Measurements from ENCODE around the gene IFI27. TPM values are rescaled to one million over a fixed set of nuclear protein-coding genes. Genes with fewer than 3 reads are reported as not detected.
A peak's percentile ranks its signal among the peaks of the same experiment; 100 is the strongest.
"Not testable (repeated sequence)": the region's sequence is repeated elsewhere in the genome, so short reads cannot be mapped to it uniquely, and the experiment has no call there.

Gene IFI27
- 20.2 and 78.2 TPM in 2 replicates for total RNA-seq (ENCODE audit: low replicate concordance)

- TF ChIP-seq, protein P1, sequence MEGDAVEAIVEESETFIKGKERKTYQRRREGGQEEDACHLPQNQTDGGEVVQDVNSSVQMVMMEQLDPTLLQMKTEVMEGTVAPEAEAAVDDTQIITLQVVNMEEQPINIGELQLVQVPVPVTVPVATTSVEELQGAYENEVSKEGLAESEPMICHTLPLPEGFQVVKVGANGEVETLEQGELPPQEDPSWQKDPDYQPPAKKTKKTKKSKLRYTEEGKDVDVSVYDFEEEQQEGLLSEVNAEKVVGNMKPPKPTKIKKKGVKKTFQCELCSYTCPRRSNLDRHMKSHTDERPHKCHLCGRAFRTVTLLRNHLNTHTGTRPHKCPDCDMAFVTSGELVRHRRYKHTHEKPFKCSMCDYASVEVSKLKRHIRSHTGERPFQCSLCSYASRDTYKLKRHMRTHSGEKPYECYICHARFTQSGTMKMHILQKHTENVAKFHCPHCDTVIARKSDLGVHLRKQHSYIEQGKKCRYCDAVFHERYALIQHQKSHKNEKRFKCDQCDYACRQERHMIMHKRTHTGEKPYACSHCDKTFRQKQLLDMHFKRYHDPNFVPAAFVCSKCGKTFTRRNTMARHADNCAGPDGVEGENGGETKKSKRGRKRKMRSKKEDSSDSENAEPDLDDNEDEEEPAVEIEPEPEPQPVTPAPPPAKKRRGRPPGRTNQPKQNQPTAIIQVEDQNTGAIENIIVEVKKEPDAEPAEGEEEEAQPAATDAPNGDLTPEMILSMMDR (IDR thresholded peaks at IDR 0.05; ENCODE audit: insufficient read depth, low read length): no peak
- peak; percentile 94 for DNase-seq (ENCODE audit: low read depth)
- H3K4me3 ChIP-seq (ENCODE audit: low read depth, low read length): peak within 1 kb of the TSS; percentile 60
Measured at GRCh38 chr14:94110552-94111181, at the start of gene IFI27. IFI27 (plus strand) TSS chr14:94110736.

- TF ChIP-seq, protein P1 (IDR thresholded peaks at IDR 0.05; ENCODE audit: insufficient read depth, low read length): no peak
- no peak overlapping the region for H3K4me3 ChIP-seq (ENCODE audit: low read depth, low read length)
Measured at GRCh38 chr14:94062344-94062940, 48.1 kb upstream of the IFI27 start.

DNA sequence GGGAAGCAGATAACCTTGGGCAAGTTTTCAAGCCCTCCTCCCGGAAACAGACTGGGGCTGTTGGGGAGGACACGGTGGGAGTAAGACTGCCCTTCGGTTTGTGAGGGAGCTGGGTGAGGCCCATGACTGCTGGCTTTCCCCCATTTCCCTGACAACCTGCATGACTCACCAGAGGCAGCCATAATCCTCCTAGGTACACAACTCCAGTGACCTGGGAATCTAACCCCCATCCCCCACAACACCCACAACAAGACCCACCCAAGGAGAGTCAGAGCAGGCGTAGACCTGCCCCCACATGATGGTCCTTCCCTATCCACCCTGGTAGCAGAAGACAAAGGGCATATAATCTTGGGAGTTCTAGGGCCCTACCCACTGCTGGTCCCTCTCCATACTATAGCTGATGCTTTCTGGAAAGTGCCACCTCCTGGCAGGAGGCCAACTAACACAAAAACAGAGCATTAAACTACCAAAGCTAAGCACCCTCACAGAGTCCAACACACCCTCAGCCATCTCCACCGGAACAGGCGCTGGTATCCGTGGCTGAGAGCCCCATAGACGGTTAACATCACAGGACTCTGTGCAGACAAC lies 44.4 kb upstream of the IFI27 start:
- DNase-seq (ENCODE audit: low read depth): no peak
- no peak overlapping the region for H3K4me3 ChIP-seq (ENCODE audit: low read depth, low read length)

More at GRCh38 chr14:94062344-94062940, 48.1 kb upstream of the IFI27 start:
- peak; percentile 32 for DNase-seq (ENCODE audit: low read depth)

DNA sequence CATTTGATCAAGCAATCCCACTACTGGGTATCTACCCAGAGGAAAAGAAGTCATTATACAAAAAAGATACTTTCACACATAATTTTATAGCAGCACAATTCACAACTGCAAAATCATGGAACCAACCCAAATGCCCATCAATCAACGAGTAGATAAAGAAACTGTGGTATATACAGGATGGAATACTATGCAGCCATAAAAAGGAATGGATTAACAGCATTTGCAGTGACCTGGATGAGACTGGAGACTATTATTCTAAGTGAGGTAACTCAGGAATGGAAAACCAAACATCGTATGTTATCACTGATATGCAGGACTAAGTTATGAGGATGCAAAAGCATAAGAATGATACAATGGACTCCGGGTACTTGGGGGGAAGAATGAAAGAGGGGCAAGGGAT lies 38.5 kb upstream of the IFI27 start:
- DNase-seq (ENCODE audit: low read depth); H3K4me3 ChIP-seq (ENCODE audit: low read depth, low read length): not testable (repeated sequence)

More for the DNA sequence above, 44.4 kb upstream of the IFI27 start:
- TF ChIP-seq, protein P1 (IDR thresholded peaks at IDR 0.05; ENCODE audit: insufficient read depth, low read length): no peak

- TF ChIP-seq, protein P1 (IDR thresholded peaks at IDR 0.05; ENCODE audit: insufficient read depth, low read length): no peak
- H3K4me3 ChIP-seq (ENCODE audit: low read depth, low read length): no peak overlapping the region
- DNase-seq (ENCODE audit: low read depth): no peak
Measured at GRCh38 chr14:94074534-94074933, 36.0 kb upstream of the IFI27 start.

DNA sequence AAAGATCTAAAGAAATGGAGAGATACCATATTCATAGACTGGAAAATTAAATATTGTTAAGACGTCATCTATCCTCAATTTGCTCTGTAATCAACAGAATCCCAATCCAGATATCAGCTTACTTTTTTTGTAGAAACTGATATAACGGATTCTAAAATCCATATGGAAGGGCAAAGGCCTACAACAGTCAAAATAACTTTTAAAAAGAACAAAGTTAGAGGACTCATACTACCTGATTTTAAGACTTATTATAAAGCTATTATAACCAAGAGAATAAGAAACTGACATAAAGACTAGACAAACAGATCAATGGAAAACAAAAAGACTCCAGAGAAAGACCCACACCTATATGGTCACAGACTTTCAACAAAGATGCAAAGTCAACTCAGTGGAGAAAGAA lies 35.5 kb upstream of the IFI27 start:
- no peak for DNase-seq (ENCODE audit: low read depth)
- TF ChIP-seq, protein P1 (IDR thresholded peaks at IDR 0.05; ENCODE audit: insufficient read depth, low read length): no peak
- H3K4me3 ChIP-seq (ENCODE audit: low read depth, low read length): no peak overlapping the region

DNA sequence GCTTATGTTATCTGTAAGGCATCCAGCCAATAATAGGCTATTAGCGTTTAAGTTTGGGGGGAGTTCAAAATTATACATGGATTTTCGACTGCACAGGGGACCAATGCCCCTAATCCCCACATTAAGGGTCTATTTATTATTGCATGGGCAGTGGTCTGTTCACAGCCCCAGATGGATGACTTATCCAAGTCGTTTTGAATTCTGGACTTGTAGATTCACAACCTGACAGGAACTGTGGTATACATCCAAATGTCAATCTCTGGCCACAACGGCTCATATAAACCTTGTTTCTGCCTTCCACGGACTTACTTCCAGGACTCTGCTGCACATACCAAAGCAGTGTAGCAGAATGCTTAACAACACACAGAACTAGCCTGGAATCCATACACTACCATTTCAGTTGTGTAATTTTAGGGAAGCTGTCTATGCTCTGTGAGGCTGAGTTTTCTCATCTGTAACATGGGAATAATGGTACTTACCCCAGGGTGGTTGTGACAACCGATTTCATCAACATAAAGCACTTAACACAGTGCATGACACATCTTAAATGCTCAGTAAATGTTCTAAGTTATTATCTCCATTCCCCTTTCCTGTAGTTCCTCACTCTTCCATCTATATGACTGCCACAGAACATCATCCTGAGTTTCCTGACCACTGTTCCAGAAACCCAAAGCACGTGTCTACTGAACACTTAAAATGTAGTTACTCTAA lies 33.3 kb upstream of the IFI27 start:
- no peak for DNase-seq (ENCODE audit: low read depth)
- H3K4me3 ChIP-seq (ENCODE audit: low read depth, low read length): peak overlapping the region; percentile 36
- TF ChIP-seq, protein P1 (IDR thresholded peaks at IDR 0.05; ENCODE audit: insufficient read depth, low read length): no peak
